ENCODE data around the gene CCDC40.

CCDC40 gene

DNA sequence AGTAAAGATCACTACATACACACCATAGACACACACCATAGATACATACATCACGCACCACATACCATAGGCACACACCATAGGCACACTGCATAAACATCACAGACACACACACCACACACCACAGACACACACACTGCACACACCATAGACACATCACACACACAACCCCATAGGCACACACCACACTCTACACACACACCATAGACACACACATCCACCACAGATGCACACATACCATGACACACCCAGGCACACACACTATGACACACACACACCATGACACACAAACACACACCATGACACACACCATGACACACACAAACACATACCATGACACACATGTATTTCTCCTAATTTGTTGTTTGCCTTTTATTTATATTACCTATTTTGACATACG is 14.8 kb upstream of the CCDC40 start:
- Histone ChIP-seq H3K36me3 (ENCODE audit: insufficient read depth, low read length) (no peaks in the 10 kb centered on the region), H3K4me1 (ENCODE audit: insufficient read depth, low read length) (peaks cover 13% of the 10 kb centered on the region; the same call in 1 of the 2 replicates), H3K9ac (ENCODE audit: low read depth, low read length) (no peak overlapping the region), H3K9me3 (ENCODE audit: control insufficient read depth, insufficient read depth, low read length) (no peaks in the 10 kb centered on the region)

- Histone ChIP-seq H3K36me3 (ENCODE audit: insufficient read depth, low read length) (no peaks in the 10 kb centered on the region), H3K9ac (ENCODE audit: low read depth, low read length) (no peak overlapping the region), H3K9me3 (ENCODE audit: control insufficient read depth, insufficient read depth, low read length) (no peaks in the 10 kb centered on the region), H3K4me1 (ENCODE audit: insufficient read depth, low read length) (peaks cover 13% of the 10 kb centered on the region; the same call in 1 of the 2 replicates)
Observed at GRCh38 chr17:80023481-80024205, 12.8 kb upstream of the CCDC40 start.

DNA sequence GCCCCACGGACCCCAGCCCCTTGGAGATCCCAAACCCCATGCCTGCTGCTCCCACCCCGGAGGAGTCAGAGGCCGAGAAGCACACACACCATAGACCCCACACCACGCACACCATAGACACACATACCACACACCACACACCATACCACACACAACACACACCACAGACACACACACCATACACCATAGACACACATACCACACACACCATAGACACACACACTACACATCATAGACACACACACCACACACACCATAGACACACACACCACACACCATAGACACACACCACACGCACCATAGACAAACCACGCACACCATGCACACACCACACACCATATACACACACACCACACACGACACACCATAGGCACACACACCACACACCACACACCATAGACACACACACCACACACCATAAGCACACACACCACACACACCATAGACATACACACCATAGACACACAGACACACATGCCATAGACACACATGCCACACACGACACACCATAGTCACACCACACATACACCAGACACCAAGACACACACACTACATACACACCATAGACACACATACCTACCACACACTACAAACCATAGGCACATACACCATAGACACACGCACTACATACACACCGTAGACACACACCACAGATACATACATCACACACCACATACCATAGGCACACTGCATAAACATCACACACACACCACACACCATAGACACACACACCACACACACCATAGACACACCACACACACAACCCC is 12.1 kb upstream of the CCDC40 start:
- no peaks in the 10 kb centered on the region for H3K36me3 ChIP-seq (ENCODE audit: insufficient read depth, low read length)
- H3K9ac ChIP-seq (ENCODE audit: low read depth, low read length): no peak overlapping the region
- peaks cover 13% of the 10 kb centered on the region; the same call in 1 of the 2 replicates for H3K4me1 ChIP-seq (ENCODE audit: insufficient read depth, low read length)
- no peaks in the 10 kb centered on the region for H3K9me3 ChIP-seq (ENCODE audit: control insufficient read depth, insufficient read depth, low read length)

GRCh38 chr17:80025140-80025539 is 11.3 kb upstream of the CCDC40 start:
- no peaks in the 10 kb centered on the region for H3K9me3 ChIP-seq (ENCODE audit: control insufficient read depth, insufficient read depth, low read length)
- peaks cover 13% of the 10 kb centered on the region; the same call in 1 of the 2 replicates for H3K4me1 ChIP-seq (ENCODE audit: insufficient read depth, low read length)
- H3K9ac ChIP-seq (ENCODE audit: low read depth, low read length): no peak overlapping the region
- H3K36me3 ChIP-seq (ENCODE audit: insufficient read depth, low read length): no peaks in the 10 kb centered on the region

DNA sequence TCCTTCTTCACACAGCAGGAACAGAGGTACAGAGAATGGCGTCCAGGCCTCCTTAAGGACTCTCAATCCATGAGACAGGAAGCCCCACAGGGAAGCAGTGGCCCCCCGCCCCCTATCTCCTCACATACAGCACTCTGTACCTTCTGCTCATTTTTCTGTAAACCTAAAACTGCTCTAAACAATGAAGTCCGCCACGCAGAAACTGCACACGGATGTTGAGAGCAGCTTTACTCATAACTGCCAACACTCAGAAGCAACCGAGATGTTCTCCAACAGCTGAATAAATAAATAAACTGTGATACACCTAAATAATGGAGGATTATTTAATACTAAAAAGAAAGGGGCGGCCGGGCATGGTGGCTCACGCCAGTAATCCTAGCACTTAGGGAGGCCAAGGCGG is 10.6 kb upstream of the CCDC40 start:
- H3K4me1 ChIP-seq (ENCODE audit: insufficient read depth, low read length): peaks cover 13% of the 10 kb centered on the region; the same call in 1 of the 2 replicates
- no peak overlapping the region for H3K9ac ChIP-seq (ENCODE audit: low read depth, low read length)
- no peaks in the 10 kb centered on the region for H3K9me3 ChIP-seq (ENCODE audit: control insufficient read depth, insufficient read depth, low read length)
- H3K36me3 ChIP-seq (ENCODE audit: insufficient read depth, low read length): no peaks in the 10 kb centered on the region

DNA sequence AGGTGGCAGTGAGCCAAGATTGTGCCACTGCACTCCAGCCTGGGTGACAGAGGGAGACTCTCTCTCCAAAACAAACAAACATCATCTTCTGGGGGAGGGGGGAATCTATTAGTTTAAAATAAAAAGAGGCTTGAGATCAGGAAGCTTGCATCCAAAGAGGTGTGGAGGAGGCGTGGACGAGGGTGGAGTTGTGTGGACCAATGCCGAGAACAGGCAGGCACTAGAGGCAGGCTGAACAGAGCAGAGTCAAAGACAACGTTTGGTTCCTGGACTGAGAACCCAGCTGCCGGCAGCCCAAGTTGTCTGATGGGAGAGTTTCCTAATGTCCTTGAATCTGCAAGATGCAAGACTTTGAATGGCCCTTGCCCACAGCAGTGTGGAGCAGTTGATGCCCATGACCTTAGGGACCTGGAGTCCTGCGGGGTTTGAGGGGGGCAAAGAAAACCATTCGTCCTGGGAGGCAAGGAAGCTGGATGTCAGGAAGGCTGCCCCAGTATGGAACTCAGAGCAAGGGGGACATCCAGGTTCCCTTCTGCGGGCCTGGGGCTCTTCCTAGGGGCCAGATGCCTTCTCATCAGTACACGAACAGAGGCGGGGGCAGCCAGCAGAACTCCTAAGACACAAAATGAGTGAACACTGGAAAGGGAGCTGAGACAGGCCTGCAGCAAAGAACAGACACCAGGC is 9.9 kb upstream of the CCDC40 start:
- H3K9me3 ChIP-seq (ENCODE audit: control insufficient read depth, insufficient read depth, low read length): no peaks in the 10 kb centered on the region
- peaks cover 13% of the 10 kb centered on the region; the same call in 1 of the 2 replicates for H3K4me1 ChIP-seq (ENCODE audit: insufficient read depth, low read length)
- H3K9ac ChIP-seq (ENCODE audit: low read depth, low read length): no peak overlapping the region
- no peaks in the 10 kb centered on the region for H3K36me3 ChIP-seq (ENCODE audit: insufficient read depth, low read length)

- Histone ChIP-seq H3K4me1 (ENCODE audit: insufficient read depth, low read length) (peaks cover 13% of the 10 kb centered on the region; the same call in 1 of the 2 replicates), H3K36me3 (ENCODE audit: insufficient read depth, low read length) (no peaks in the 10 kb centered on the region), H3K9me3 (ENCODE audit: control insufficient read depth, insufficient read depth, low read length) (no peaks in the 10 kb centered on the region), H3K9ac (ENCODE audit: low read depth, low read length) (no peak overlapping the region)
Observed at GRCh38 chr17:80027043-80027435, 9.4 kb upstream of the CCDC40 start.

- H3K9ac ChIP-seq (ENCODE audit: low read depth, low read length): no peak overlapping the region
- no peaks in the 10 kb centered on the region for H3K9me3 ChIP-seq (ENCODE audit: control insufficient read depth, insufficient read depth, low read length)
- H3K36me3 ChIP-seq (ENCODE audit: insufficient read depth, low read length): no peaks in the 10 kb centered on the region
- peaks cover 13% of the 10 kb centered on the region; the same call in 1 of the 2 replicates for H3K4me1 ChIP-seq (ENCODE audit: insufficient read depth, low read length)
Observed at GRCh38 chr17:80028030-80028429, 8.4 kb upstream of the CCDC40 start.

DNA sequence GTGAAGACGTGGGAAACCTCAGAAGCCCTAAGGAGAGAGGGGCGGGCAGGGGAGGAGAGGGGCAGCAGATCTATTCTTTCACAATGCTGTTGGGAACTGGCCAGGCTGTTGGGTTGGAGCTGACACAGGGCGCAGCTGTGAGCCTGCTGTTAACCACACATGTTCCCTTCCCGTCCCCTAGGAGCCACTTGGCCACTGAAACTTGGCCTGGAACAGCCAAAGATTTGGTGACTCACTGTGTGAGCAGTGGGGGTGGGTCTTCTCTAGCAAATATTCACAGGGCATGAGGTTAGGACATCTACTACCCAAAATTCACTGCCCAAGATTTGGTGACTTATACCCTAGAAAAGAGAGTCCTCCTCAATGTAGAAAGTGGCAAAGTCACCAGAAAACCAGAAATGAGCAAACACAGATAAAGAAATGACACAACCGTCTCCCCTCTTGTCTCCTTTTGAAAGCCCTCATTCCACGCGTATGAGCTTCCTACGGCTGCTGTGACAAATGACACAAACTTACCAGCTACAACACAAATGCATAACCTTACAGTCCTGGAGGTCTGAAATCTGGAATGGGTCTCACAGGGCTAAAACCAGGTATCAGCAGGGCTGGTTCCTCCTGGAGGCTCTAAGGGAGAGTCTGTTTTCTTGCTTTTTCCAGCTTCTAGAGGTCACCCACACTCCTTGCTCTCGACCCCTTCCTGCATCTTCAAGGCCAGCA is 7.0 kb upstream of the CCDC40 start:
- no peaks in the 10 kb centered on the region for H3K9me3 ChIP-seq (ENCODE audit: control insufficient read depth, insufficient read depth, low read length)
- no peaks in the 10 kb centered on the region for H3K36me3 ChIP-seq (ENCODE audit: insufficient read depth, low read length)
- H3K9ac ChIP-seq (ENCODE audit: low read depth, low read length): no peak overlapping the region
- peaks cover 9% of the 10 kb centered on the region; the same call in 1 of the 2 replicates for H3K4me1 ChIP-seq (ENCODE audit: insufficient read depth, low read length)

DNA sequence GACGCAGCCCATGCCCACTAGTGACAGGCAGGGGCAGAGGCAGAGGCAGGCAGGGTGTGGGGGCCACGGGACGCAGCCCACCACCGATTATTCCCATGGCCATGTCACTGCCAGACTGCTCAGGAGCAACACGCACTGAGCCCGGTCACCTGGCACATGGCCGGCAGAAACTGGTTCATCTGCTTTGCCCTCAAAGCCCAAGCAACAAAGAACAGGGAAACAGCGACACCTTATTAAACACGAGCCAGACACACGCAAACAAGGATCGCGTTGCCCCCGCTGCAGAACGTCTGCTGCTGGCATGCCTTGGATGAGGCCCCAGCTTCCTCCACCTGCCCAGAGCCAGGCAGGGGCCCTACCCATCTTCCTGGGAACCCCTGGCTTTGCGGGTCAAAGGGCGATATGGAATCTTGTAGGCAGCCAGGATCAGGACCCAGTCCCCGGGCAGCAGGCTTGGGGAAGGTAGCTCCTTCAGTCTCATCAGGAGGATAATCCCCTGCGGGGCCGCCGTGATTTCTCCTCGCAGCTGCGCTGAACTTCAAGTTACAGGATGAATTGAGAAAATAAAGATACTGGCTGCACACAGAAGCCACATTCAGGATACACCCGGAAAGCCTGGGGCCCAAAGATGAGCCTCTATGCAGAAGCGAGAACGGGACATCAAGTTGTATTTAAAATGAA is 5.6 kb upstream of the CCDC40 start:
- Histone ChIP-seq H3K9ac (ENCODE audit: low read depth, low read length) (no peak overlapping the region), H3K4me1 (ENCODE audit: insufficient read depth, low read length) (no peaks in the 10 kb centered on the region), H3K9me3 (ENCODE audit: control insufficient read depth, insufficient read depth, low read length) (no peaks in the 10 kb centered on the region), H3K36me3 (ENCODE audit: insufficient read depth, low read length) (no peaks in the 10 kb centered on the region)

- Histone ChIP-seq H3K4me1 (ENCODE audit: insufficient read depth, low read length) (no peaks in the 10 kb centered on the region), H3K9ac (ENCODE audit: low read depth, low read length) (no peak overlapping the region), H3K36me3 (ENCODE audit: insufficient read depth, low read length) (no peaks in the 10 kb centered on the region)
Observed at GRCh38 chr17:80031691-80032430, 4.6 kb upstream of the CCDC40 start.

GRCh38 chr17:80032614-80033171 is 3.7 kb upstream of the CCDC40 start:
- Histone ChIP-seq H3K4me1 (ENCODE audit: insufficient read depth, low read length) (no peaks in the 10 kb centered on the region), H3K9ac (ENCODE audit: low read depth, low read length) (no peak overlapping the region), H3K36me3 (ENCODE audit: insufficient read depth, low read length) (no peaks in the 10 kb centered on the region), H3K9me3 (ENCODE audit: control insufficient read depth, insufficient read depth, low read length) (no peaks in the 10 kb centered on the region)

More at GRCh38 chr17:80031691-80032430, 4.6 kb upstream of the CCDC40 start:
- no peaks in the 10 kb centered on the region for H3K9me3 ChIP-seq (ENCODE audit: control insufficient read depth, insufficient read depth, low read length)

GRCh38 chr17:80033840-80034239 is 2.6 kb upstream of the CCDC40 start:
- Histone ChIP-seq H3K36me3 (ENCODE audit: insufficient read depth, low read length) (no peaks in the 10 kb centered on the region), H3K4me1 (ENCODE audit: insufficient read depth, low read length) (no peaks in the 10 kb centered on the region)

More at GRCh38 chr17:80033840-80034239, 2.6 kb upstream of the CCDC40 start:
- H3K9me3 ChIP-seq (ENCODE audit: control insufficient read depth, insufficient read depth, low read length): no peaks in the 10 kb centered on the region
- no peak overlapping the region for H3K9ac ChIP-seq (ENCODE audit: low read depth, low read length)

Measured in ES-I3 (cell line).